Colonic mucosa (tissue), 4 donors: ENCODE measurements around the gene PLET1. TPM values are rescaled to one million over a fixed set of nuclear protein-coding genes. Genes with fewer than 3 reads are reported as not detected.

Source experiments
- DNase-seq: peaks from one replicate; pipeline ENCODE4 v3.0.0-alpha.2; 2020
- H3K27ac ChIP-seq: fragments of 200-600 bp; one replicate; pipeline ENCODE4 v1.8.0; 2021
- H3K27me3 ChIP-seq: fragments of 200-600 bp; one replicate; pipeline ENCODE4 v1.8.0; 2021
- H3K36me3 ChIP-seq: fragments of 200-600 bp; one replicate; pipeline ENCODE4 v1.8.0; 2021
- H3K4me1 ChIP-seq: fragments of 200-600 bp; one replicate; pipeline ENCODE4 v1.8.0; 2021; ENCODE audit warnings: mild to moderate bottlenecking
- H3K4me3 ChIP-seq: fragments of 200-600 bp; one replicate; pipeline ENCODE4 v1.8.0; 2021
- H3K9ac ChIP-seq, 2 donors: one replicate each; pipeline ENCODE4 v1.7.0; 2013; ENCODE audit warnings: control low read depth in 2 of 2, low read depth in 2 of 2, low read length in 2 of 2
- H3K9me3 ChIP-seq: fragments of 200-600 bp; one replicate; pipeline ENCODE4 v1.8.0; 2021
- CTCF ChIP-seq: fragments of 200-600 bp; IDR thresholded peaks from one replicate; pipeline ENCODE4 v1.8.0; 2022; ENCODE audit warnings: antibody characterized with exemption, mild to moderate bottlenecking
- intact Hi-C: fragments of 100-400 bp; cut with DNase I; formaldehyde crosslinking; loops from one replicate; pipeline ENCODE4 v1.14.1; 2022
- total RNA-seq, 2 donors: library from RNA; stranded (reverse); fragmentation: NEBNext Ultra II Directional in 1 of 2; extraction: Animal tissue kit (Norgen Biotek cat#: 25700) in 1 of 2; gene quantifications; one replicate each; pipeline ENCODE4 v1.2.1, GENCODE V29; 2021
- donor health status: healthy.
- donor health status: DM: no; HTN: no; CAD: no.
- donor health status: DM: no; HTN: no; CAD: no.

The PLET1 gene
- total RNA-seq, 2 donors from 2014 or later, result not detected

- intact Hi-C loops, result loop anchor here (5.0 to 10.0 kb wide), 2 partner anchors 335 to 1072 kb away; no protein-coding TSS in a partner anchor
- H3K4me3 ChIP-seq, result no peak overlapping the region
- TF ChIP-seq CTCF, result no peak
- no peak overlapping the region for H3K27ac ChIP-seq
- H3K27me3 ChIP-seq, result no peaks in the 10 kb centered on the region
- H3K36me3 ChIP-seq, result no peaks in the 10 kb centered on the region
- no peaks in the 10 kb centered on the region for H3K4me1 ChIP-seq
- no peaks in the 10 kb centered on the region for H3K9me3 ChIP-seq
- no peak for DNase-seq
- no peak overlapping the region for H3K9ac ChIP-seq
Measured at GRCh38 chr11:112222303-112222702, 38.4 kb downstream of the PLET1 start.

DNA sequence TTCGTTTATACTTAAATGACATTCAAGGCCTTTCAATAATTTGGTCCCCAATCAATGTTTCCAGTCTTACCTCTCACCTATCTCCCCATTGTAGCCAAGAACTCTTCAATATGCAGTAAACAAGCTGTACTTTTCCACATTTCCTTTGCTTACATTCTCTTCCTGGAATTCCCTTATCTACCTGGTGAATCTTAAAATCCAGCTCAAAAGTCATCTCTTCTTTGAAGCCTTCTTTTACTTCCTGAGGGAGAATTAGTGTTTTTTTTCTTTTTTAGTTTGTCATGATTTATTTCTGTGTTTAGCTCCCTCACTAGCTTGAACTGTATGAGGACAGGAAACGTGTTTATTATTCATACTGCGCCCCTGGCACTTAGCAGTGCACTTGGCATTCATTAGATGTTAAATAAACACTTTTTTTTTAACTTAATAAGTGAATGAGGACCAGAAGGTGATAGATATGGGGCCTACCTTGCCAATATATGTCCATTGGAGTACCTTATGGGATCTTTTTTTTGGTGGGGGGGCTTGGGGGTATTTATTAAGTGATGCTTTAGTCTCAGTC is 39.3 kb downstream of the PLET1 start:
- Histone ChIP-seq H3K4me1 (no peaks in the 10 kb centered on the region), H3K36me3 (no peaks in the 10 kb centered on the region), H3K4me3 (no peak overlapping the region), H3K9ac (no peak overlapping the region), H3K9me3 (no peaks in the 10 kb centered on the region), H3K27ac (no peak overlapping the region), H3K27me3 (no peaks in the 10 kb centered on the region)
- no peak for TF ChIP-seq CTCF
- no peak for DNase-seq
- intact Hi-C loops, result loop anchor here (2.0 to 10.0 kb wide), 3 partner anchors 59 to 1073 kb away; no protein-coding TSS in a partner anchor

GRCh38 chr11:112219476-112220232 is 41.0 kb downstream of the PLET1 start:
- H3K9ac ChIP-seq, result peak overlapping the region in 1 of 2 donors; percentile 9
- H3K27ac ChIP-seq, result no peak overlapping the region
- H3K36me3 ChIP-seq, result no peaks in the 10 kb centered on the region
- intact Hi-C loops, result loop anchor here (2.0 to 10.0 kb wide), 4 partner anchors 61 to 1075 kb away; no protein-coding TSS in a partner anchor
- H3K4me3 ChIP-seq, result no peak overlapping the region
- no peaks in the 10 kb centered on the region for H3K27me3 ChIP-seq
- H3K9me3 ChIP-seq, result no peaks in the 10 kb centered on the region
- peak; percentile 66 for TF ChIP-seq CTCF
- no peaks in the 10 kb centered on the region for H3K4me1 ChIP-seq
- peak; percentile 52 for DNase-seq

GRCh38 chr11:112216561-112217105 is 44.0 kb downstream of the PLET1 start:
- intact Hi-C loops, result loop anchor here (10.0 kb wide), 1 partner anchor 898 kb away; no protein-coding TSS in a partner anchor
- H3K4me1 ChIP-seq, result no peaks in the 10 kb centered on the region
- H3K9ac ChIP-seq, result no peak overlapping the region
- TF ChIP-seq CTCF, result no peak
- no peak overlapping the region for H3K27ac ChIP-seq
- no peaks in the 10 kb centered on the region for H3K9me3 ChIP-seq
- H3K4me3 ChIP-seq, result no peak overlapping the region
- no peak for DNase-seq
- H3K36me3 ChIP-seq, result no peaks in the 10 kb centered on the region
- H3K27me3 ChIP-seq, result no peaks in the 10 kb centered on the region

DNA sequence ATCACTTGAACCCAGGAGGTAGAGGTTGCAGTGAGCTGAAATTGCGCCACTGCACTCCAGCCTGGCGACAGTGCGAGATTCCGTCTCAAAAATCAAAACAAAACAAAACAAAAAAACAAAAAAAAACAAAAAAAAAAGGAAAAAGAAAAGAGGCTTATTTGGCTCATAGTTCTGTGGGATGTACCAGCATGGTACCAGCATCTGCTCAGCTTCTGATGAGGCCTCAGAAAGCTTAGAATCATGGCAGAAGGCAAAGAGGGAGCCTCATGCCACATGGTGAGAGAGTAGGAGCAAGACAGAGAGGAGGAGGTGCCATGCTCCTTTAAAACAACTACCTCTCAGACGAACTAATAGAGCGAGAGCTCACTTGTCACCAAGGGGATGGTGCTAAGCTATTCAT is 45.0 kb downstream of the PLET1 start:
- no peak for TF ChIP-seq CTCF
- Histone ChIP-seq H3K4me1 (no peaks in the 10 kb centered on the region), H3K27ac (no peak overlapping the region), H3K27me3 (no peaks in the 10 kb centered on the region), H3K4me3 (no peak overlapping the region), H3K9ac (no peak overlapping the region), H3K9me3 (no peaks in the 10 kb centered on the region), H3K36me3 (no peaks in the 10 kb centered on the region)
- DNase-seq, result no peak
- intact Hi-C loops, result loop anchor here (10.0 kb wide), 1 partner anchor 899 kb away; no protein-coding TSS in a partner anchor
